GM19397 (cell line): ENCODE data around the gene GJA8.
A peak's percentile ranks its signal among the peaks of the same experiment; 100 is the strongest.
"Not testable (repeated sequence)": the region's sequence is repeated elsewhere in the genome, so short reads cannot be mapped to it uniquely, and the experiment has no call there.

Source experiments
- ATAC-seq: cut with Tn5 transposase; IDR thresholded peaks from one replicate; pipeline ENCODE4 v1.9.1; 2021; ENCODE audit warnings: mild to moderate bottlenecking, moderate library complexity; ENCODE audit not compliant: unreplicated experiment

GJA8 gene

DNA sequence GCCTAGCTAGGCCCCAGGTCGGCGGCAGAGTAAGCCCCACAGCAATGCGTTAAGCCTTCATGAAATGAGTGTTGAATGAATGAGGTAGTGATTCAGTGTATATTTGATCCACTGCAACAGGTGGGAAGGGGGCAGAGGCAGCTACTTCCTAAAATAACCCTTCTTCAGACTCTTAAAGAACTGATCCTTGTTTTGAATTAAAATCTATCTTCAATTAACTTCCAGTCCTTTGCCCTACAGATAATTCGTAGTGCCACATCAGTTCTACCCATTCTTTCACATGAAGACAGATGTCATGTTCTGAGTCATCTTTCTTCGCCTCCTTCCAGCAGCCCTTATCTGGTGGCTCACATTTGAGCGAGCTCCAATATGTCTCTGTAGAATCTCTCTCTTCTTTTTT is 24.6 kb downstream of the GJA8 start:
- ATAC-seq, result not testable (repeated sequence)

GRCh38 chr1:147927689-147928088 is 25.1 kb downstream of the GJA8 start:
- ATAC-seq, result not testable (repeated sequence)

- ATAC-seq, result peak; percentile 94
Observed at GRCh38 chr1:147928236-147929132, 25.9 kb downstream of the GJA8 start, which contains the start of gene GPR89B. TSS of gene GPR89B (plus strand) at chr1:147928420. CDS start at chr1:147928537, 117 bp downstream.

GRCh38 chr1:147931137-147931536 is 28.5 kb downstream of the GJA8 start:
- ATAC-seq, result not testable (repeated sequence)

GRCh38 chr1:147935296-147935695 is 32.7 kb downstream of the GJA8 start:
- not testable (repeated sequence) for ATAC-seq

DNA sequence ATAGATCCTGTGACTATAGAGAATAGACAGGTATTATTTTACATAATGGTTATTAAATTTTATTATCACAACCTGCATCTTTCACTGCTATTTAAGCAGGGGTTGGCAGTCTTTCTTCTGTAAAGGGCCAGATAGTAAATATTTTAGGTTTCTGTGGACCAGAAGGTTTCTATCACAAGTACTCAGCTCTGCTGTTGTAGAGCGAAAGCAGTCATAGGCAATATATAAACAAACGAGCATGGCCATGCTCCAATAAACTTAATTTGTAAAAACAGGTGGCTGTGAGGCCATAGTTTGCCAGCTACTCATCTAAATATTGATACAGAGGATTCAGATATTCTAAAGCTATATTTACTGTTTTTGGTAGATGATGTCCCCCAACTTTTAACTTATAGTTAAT is 37.9 kb downstream of the GJA8 start:
- ATAC-seq, result not testable (repeated sequence)

DNA sequence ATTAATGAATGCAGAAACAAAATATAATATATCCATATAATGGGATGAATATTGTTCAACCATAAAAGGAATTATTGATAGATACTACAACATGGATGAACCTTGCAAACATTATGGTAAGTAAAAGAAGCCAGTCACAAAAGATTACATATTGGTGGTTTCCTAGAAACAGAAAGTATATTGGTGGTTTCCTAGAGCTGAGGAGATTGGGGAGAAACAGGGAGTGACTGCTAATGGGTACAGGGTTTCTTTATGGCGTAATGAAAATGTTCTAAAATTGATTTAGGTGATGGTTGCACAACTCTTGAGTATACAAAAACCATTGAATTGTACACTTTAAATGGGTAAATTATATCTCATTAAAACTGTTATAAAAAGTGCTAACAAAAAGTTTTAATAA is 40.0 kb downstream of the GJA8 start:
- not testable (repeated sequence) for ATAC-seq

DNA sequence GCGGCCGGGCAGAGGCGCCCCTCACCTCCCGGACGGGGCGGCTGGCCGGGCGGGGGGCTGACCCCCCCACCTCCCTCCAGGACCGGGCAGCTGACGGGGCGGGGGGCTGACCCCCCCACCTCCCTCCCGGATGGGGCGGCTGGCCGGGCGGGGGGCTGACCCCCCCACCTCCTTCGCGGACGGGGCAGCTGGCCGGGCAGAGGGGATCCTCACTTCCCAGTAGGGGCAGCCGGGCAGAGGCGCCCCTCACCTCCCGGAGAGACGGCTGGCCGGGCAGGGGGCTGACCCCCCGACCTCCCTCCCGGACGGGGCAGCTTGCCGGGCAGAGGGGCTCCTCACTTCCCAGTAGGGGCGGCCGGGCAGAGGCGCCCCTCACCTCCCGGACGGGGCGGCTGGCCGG is 46.9 kb downstream of the GJA8 start:
- ATAC-seq, result not testable (repeated sequence)
